AG20443 (cell line): ENCODE results near the gene PRRT1.
A peak's percentile ranks its signal among the peaks of the same experiment; 100 is the strongest.
"Not testable (repeated sequence)": the region's sequence is repeated elsewhere in the genome, so short reads cannot be mapped to it uniquely, and the experiment has no call there.

ENCODE experiments used
- DNase-seq: peaks from one replicate; pipeline ENCODE4 v3.0.0; 2012; ENCODE audit warnings: low spot score, mixed read lengths

Gene PRRT1

GRCh38 chr6:32120573-32121059, 31.1 kb downstream of the PRRT1 start:
- no peak for DNase-seq

DNA sequence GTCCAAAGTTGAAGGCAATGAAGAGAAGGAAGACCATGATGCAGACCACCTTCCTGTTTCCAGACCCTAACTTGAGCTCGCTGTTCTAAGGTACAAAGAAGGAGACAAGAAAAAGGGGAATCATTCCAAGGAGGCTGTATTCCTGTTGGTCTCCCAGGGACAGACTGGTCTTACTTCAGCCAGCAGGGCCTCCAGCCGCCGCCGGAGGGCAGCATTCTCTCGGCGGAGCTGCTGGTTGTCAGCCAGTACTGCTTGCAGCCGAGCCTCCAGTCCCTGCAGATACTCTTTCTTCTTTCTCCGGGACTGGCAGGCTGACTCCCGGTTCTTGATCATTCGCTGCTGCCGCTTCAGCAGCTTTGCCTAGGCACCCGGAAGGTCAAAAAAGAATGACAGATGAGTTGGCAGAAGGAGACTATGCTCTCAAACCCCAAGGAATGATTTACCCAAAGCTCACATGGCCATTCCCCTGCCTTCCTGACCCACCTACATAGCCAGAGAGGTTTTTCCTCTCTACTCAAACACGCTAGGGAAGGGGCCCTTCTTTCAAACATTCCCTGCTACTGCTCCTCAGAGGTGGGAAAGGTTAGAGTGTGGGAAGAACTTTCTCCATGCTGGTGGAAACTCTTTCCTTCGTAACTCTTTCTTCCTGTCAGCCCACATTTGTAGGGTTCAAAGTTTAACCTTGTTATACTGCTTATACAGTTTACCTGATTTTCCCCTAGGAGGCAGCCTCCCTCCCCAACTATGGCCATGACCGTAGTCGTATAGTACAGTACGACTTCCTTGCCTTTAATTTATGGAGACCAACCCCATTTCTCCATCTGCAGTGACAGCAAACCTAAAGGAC, 32.7 kb downstream of the PRRT1 start:
- peak; percentile 86 for DNase-seq

GRCh38 chr6:32117461-32117860, 34.3 kb downstream of the PRRT1 start:
- no peak for DNase-seq

GRCh38 chr6:32116674-32117073, 35.1 kb downstream of the PRRT1 start:
- DNase-seq, result no peak

GRCh38 chr6:32115623-32116022, 36.1 kb downstream of the PRRT1 start:
- no peak for DNase-seq

- peak; percentile 83 for DNase-seq
Measured at GRCh38 chr6:32114796-32115195, 36.9 kb downstream of the PRRT1 start.

DNA sequence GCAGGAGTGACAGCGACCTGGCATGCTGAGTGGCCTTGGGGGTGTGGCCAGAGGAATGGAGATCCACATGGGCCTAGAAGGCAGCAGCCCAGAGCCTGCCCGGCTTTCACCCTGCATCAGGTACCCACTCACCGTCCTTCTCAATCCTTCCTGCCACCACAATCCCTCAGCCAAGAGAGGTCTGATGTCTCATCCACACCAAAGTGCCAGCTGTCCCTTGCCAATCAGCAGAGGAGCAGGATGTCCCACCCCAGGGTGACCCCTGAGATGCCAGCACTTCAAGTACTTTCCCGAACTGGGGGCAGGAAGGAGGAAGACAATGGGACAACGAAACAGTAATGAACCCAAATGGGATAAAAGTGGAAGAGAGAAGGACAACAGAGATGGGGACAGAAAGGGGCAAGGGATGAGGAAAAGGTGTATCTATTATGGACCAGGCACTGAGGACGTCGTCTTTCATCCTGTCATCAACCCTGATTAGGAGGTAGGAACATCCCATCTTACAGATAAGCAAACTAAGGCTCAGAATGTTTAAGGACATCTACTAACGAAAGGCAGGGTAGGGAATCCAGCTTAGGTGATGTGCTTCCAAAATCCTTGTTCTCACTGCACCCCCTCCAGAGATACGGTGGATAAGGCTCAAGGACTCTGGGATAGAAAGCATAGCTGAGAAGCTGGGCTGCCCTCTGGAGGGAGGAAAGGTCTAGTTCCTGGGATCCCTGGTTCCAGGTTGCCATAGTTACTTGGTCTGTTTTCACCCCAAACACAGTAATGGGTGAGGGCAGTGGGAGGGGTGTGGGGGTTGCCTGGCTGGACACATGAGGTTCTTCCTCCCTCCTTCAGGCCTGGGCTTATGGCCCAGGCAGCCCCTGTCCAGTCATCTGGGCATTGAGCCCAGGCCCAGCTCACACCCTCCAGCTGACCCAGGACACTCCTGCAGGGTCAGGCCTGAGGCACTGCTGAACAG, 38.1 kb downstream of the PRRT1 start:
- DNase-seq, result peak; percentile 93

DNA sequence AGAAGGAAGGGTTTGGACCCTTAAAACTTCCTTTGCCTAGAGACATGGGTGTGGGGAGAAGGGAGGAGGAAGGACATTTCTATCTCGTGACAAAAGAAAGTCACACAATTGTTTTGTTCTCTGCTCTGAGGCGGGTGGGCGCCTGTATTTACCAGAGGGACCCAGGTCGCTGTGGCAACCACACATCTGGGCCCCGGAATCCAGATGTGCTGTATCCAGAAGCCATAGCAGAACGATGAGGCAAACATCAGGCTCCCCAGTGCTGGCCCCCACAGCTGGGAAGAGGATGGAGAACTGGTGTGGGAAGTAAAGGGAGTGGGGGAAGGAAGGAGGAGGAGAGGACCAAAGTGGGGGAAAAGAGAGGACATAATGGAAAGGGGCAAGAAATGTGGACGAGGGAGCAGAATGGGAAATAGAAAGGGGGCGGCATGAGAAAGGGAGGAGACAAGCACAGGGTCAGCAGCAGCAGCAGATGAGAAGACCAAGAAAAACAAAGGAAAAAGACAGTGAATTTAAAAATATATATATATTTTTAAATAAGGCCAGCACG, 39.2 kb downstream of the PRRT1 start:
- no peak for DNase-seq

DNA sequence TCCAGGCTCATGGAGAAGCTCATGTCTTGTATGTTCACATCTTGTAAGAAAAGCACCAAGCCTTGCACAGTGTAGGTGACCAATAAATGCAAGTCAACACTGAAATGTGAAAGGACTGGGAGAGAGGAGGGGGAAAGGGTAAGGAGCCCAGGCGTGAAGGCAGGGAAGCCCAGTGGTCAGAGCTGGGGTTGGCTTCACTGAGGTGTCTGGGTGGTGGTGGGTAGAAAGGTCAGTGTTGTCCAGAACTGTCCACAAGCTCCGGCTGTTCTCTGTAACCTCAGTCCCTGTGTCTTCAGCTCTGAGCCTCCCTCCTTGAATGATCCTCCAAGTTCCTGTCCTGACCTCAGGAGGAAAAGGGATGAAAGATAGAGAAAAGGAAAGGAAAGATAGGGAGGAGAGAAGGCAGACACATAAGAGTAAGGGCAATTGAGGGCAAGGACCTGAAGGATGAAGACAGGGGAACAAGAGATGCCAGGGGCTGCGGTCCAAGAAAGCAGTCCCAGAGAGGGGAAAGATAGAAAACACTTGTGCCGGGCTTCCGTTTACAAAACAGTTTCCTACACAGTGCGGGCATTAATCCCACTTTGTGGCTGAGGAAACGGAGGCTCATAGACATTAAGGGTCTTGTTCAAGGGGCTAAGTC, 40.2 kb downstream of the PRRT1 start:
- no peak for DNase-seq

- no peak for DNase-seq
Measured at GRCh38 chr6:32110632-32111031, 41.1 kb downstream of the PRRT1 start.

DNA sequence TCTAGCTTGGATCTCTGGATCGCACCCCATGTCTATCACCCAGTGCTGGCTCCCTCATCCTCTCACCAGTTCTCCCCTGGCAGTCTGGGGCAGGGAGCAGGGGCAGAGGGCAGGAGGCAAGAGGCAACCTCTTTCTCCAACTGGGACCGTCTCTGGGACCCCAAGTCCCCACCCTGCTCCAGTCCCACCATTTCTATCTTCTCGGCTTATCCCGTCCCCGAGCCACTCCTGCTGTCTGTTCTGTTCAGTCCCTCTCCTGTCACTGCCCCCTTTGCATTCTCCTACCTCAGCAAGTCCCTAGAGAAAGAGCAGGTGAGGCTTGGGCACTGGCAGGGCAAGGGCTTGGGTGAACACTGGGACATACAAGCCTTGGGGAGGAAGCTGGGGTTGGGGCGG, 42.0 kb downstream of the PRRT1 start:
- no peak for DNase-seq

- no peak for DNase-seq
Measured at GRCh38 chr6:32109114-32109764, 42.5 kb downstream of the PRRT1 start, which contains the start of gene TNXB. TSS of gene TNXB (minus strand) at chr6:32109338. CDS start at chr6:32098198, 11,140 bp downstream.

DNA sequence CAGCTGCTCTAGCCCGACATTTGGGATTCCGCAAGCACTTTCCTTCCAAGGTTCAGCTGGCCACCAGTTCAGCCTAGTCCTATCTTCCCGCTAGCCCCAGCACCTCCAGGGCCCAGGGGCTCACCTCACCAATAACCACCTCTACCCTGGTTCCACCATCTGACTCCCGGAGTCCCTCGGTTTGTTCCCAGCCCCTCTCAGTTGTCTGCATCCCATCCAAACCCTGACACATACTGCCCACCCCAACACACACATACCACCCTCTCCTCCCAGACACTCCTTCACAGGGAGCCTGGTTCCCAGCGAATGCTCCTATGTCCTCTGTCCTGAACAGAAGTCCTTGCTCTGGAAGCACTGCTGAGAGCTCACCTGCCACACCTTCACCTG, 43.0 kb downstream of the PRRT1 start:
- no peak for DNase-seq

DNA sequence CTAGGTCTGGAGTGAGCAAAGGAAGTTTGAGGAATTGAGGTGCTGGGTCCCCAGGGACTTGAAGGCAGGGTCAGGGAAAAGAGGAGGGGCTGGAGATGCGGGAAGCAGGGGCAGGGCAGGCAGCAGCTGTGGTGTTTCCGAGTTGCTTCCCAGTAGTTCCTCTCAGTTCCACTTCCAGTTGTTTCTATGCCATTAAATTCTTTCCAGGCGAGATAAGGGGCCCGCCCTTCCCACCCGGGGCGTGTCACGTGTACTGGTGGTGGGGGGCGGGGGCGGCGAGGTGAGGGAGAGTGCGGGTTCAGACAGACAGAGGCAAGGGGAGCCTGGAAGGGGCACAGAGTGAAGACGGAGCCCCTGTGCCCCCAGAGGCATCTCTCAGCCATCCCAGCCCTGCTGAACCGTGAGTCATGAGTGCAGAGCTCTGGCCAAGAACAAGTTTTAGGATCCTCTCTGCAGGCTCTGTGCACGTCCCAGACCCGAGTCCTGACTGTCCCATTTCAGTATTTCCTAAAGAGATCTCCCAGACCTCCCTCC, 43.6 kb downstream of the PRRT1 start:
- peak; percentile 79 for DNase-seq

DNA sequence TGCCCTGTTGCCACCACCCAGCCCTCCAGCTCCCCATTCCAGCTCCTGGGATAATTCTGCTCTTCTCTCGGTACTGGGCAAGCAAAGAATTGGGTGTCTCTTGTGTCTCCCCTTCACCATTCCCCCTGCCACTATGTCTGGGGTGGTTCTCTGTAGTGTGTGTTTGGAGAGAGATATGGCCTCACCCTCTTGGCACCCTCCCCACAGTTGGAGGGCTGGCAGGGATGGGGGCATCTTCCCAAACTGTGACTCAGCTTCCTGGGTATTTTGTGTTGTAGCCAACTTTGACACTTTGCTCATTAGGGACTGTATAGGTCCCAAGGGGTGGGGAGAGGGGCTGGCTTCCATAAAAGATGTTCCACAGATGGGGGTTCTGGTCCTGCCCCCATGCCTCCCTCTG, 44.3 kb downstream of the PRRT1 start:
- DNase-seq, result no peak

DNA sequence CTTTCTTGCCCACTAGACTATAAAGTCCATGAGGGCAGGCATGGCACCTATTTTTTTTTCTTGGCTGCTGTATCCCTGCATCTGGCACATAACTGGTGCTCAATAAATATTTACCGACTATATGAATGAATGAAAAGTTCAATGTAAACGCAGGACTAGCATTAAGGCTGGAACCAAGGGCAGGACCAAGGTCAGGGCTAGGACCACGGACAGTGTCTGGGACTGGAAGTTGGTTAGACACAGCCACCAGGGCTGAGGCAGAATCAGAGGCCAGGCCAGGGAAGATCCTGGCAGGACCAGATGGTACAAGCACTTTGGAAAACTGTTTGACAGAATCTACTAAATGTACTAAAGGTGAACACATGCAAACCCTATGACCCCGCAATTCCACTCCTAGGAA, 46.3 kb downstream of the PRRT1 start:
- DNase-seq, result peak; percentile 50

- no peak for DNase-seq
Measured at GRCh38 chr6:32102255-32102654, 49.5 kb downstream of the PRRT1 start.

GRCh38 chr6:32100251-32100650, 51.5 kb downstream of the PRRT1 start:
- not testable (repeated sequence) for DNase-seq
